ENCODE results near the gene RGR.

GRCh38 chr10:84269773-84270172 is 24.9 kb downstream of the RGR start:
- TF ChIP-seq EP300 (IDR thresholded peaks at IDR 0.05): no peak
- no peak for TF ChIP-seq CTCF (IDR thresholded peaks at IDR 0.05)
- no peak for TF ChIP-seq POLR2A (IDR thresholded peaks at IDR 0.05)
- no peak for TF ChIP-seq POLR2AphosphoS5 (IDR thresholded peaks at IDR 0.05)

Measured in gastroesophageal sphincter (tissue), 3 donors.